ENCODE results near the gene PPP1R7.

PPP1R7 gene

DNA sequence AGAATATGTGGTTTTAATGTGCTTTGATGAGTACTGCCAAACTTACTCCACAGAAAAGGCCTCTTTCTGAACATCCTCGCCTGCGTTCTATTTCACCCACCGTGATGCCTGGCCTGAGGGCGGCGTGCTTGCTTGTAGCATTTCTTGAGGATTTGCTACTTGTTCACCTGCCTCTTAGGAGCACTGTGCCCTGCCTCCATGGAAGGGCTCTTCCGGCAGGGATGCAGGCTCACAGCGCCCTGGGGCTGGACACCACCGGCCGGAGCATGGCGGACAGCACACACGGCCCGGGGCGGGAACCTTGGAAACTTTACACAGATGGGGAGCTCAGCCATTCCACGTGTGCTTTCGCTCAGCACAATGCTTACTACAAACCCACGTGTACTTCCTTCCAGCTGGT lies 75.3 kb downstream of the PPP1R7 start:
- Histone ChIP-seq H3K9me3 (ENCODE audit: control insufficient read depth in 2 of 2, low read length in 2 of 2) (no peaks in the 10 kb centered on the region), H3K4me3 (ENCODE audit: low read length in 2 of 2) (no peak overlapping the region), H3K4me1 (ENCODE audit: control insufficient read depth, insufficient read depth, low read length) (peaks cover 4% of the 10 kb centered on the region), H3K36me3 (ENCODE audit: control insufficient read depth in 2 of 2, insufficient read depth in 2 of 2, low read length in 2 of 2) (peaks cover 41 to 42% of the 10 kb centered on the region in 2 donors), H3K27me3 (ENCODE audit: control insufficient read depth in 1 of 2, insufficient read depth in 2 of 2, low read length in 2 of 2) (no peaks in the 10 kb centered on the region), H3K27ac (ENCODE audit: low read length) (no peak overlapping the region), H3K9ac (ENCODE audit: low read length in 2 of 2) (no peak overlapping the region)

GRCh38 chr2:241225983-241226382 lies 75.7 kb downstream of the PPP1R7 start:
- Histone ChIP-seq H3K36me3 (ENCODE audit: control insufficient read depth in 2 of 2, insufficient read depth in 2 of 2, low read length in 2 of 2) (peaks cover 45 to 46% of the 10 kb centered on the region in 2 donors), H3K27ac (ENCODE audit: low read length) (no peak overlapping the region), H3K4me3 (ENCODE audit: low read length in 2 of 2) (no peak overlapping the region), H3K9ac (ENCODE audit: low read length in 2 of 2) (no peak overlapping the region), H3K4me1 (ENCODE audit: control insufficient read depth, insufficient read depth, low read length) (peaks cover 4% of the 10 kb centered on the region), H3K9me3 (ENCODE audit: control insufficient read depth in 2 of 2, low read length in 2 of 2) (no peaks in the 10 kb centered on the region), H3K27me3 (ENCODE audit: control insufficient read depth in 1 of 2, insufficient read depth in 2 of 2, low read length in 2 of 2) (no peaks in the 10 kb centered on the region)

DNA sequence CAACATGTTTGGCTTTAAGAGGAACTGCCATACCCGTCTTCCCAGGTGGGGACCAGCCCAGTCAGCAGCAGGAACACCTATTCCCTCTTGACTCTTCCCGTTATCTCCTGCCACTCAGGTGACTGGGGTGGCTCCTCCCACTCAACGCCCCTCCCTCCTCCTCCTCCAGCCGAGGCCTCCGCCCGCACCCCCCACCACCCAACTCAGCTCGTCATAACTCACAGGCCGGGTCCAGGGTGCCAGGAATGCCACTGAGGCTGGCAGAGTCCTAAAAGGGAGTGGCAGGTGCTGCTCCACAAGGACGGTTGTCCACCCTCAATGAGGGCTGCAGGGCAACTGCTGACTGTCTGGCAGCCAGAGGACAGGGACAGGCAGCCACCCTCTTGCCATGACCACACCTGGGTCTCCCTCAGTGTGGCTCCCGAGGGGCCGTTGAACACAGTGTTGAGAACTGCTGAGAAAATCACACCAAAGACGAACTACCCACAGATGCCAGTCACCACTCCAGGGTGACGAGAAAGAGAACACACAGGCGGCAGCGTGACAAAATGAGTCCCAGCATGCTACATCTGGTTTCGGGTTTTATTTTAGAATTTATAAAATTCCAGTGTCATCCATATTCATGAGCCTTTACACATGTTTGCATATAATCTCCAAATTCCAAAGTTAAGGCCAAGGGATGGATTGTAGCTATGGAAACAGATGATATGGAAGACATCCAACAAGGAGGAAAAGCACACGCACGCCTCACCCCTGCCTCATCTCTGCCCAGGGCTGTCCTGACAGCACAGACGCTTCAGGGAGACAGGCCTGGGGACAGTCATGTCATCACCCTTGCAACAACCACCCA lies 76.7 kb downstream of the PPP1R7 start:
- H3K27ac ChIP-seq (ENCODE audit: low read length), result no peak overlapping the region
- H3K27me3 ChIP-seq (ENCODE audit: control insufficient read depth in 1 of 2, insufficient read depth in 2 of 2, low read length in 2 of 2), result no peaks in the 10 kb centered on the region
- no peaks in the 10 kb centered on the region for H3K9me3 ChIP-seq (ENCODE audit: control insufficient read depth in 2 of 2, low read length in 2 of 2)
- H3K9ac ChIP-seq (ENCODE audit: low read length in 2 of 2), result no peak overlapping the region
- H3K36me3 ChIP-seq (ENCODE audit: control insufficient read depth in 2 of 2, insufficient read depth in 2 of 2, low read length in 2 of 2), result peaks cover 51 to 54% of the 10 kb centered on the region in 2 donors
- no peak overlapping the region for H3K4me3 ChIP-seq (ENCODE audit: low read length in 2 of 2)
- H3K4me1 ChIP-seq (ENCODE audit: control insufficient read depth, insufficient read depth, low read length), result peaks cover 4% of the 10 kb centered on the region

- Histone ChIP-seq H3K9me3 (ENCODE audit: control insufficient read depth in 2 of 2, low read length in 2 of 2) (no peaks in the 10 kb centered on the region), H3K4me3 (ENCODE audit: low read length in 2 of 2) (no peak overlapping the region), H3K36me3 (ENCODE audit: control insufficient read depth in 2 of 2, insufficient read depth in 2 of 2, low read length in 2 of 2) (peaks cover 51 to 55% of the 10 kb centered on the region in 2 donors), H3K27ac (ENCODE audit: low read length) (no peak overlapping the region), H3K9ac (ENCODE audit: low read length in 2 of 2) (no peak overlapping the region), H3K4me1 (ENCODE audit: control insufficient read depth, insufficient read depth, low read length) (peaks cover 4% of the 10 kb centered on the region), H3K27me3 (ENCODE audit: control insufficient read depth in 1 of 2, insufficient read depth in 2 of 2, low read length in 2 of 2) (no peaks in the 10 kb centered on the region)
Observed at GRCh38 chr2:241227594-241227993, 77.3 kb downstream of the PPP1R7 start.

DNA sequence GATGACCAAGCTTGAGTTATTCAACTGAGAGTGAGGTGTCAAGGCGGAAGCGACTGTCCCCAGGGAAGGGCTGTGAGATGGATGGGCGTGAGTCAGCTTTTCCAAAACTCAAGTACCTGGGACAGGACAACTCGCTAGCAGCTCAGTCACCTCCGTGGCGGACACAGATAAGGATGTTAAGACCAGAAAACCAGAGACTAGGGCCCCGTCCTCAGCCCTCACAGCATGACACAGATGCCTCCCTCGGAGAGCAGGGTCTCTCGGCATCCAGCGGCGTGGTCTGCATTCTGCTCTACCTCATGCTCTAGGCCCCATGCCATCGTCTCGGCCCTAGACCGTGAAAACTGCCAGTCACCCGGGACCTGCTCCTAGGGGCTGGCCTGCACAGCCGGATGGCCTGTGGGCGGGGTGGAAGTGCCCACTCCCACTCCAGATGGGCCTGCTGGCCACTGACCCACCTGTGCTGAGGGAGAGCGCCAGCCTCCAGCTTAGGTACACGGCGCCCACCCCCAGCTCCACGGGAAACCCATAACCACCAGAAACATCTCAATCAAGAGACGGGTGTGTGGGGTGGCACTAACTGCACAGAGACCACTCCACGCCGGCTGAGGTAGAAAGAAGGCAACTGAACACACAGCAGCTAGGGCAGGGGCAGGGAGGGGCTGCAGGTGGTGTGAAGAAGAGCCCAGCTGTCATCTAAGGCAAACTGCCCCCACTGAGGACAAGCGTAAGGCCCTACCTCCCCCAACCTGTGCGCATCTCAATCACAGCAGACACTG lies 78.0 kb downstream of the PPP1R7 start:
- Histone ChIP-seq H3K9me3 (ENCODE audit: control insufficient read depth in 2 of 2, low read length in 2 of 2) (no peaks in the 10 kb centered on the region), H3K9ac (ENCODE audit: low read length in 2 of 2) (no peak overlapping the region), H3K36me3 (ENCODE audit: control insufficient read depth in 2 of 2, insufficient read depth in 2 of 2, low read length in 2 of 2) (peaks cover 51 to 60% of the 10 kb centered on the region in 2 donors), H3K27me3 (ENCODE audit: control insufficient read depth in 1 of 2, insufficient read depth in 2 of 2, low read length in 2 of 2) (no peaks in the 10 kb centered on the region), H3K4me1 (ENCODE audit: control insufficient read depth, insufficient read depth, low read length) (peaks cover 4% of the 10 kb centered on the region), H3K27ac (ENCODE audit: low read length) (no peak overlapping the region), H3K4me3 (ENCODE audit: low read length in 2 of 2) (no peak overlapping the region)

- no peaks in the 10 kb centered on the region for H3K9me3 ChIP-seq (ENCODE audit: control insufficient read depth in 2 of 2, low read length in 2 of 2)
- H3K9ac ChIP-seq (ENCODE audit: low read length in 2 of 2), result no peak overlapping the region
- H3K27ac ChIP-seq (ENCODE audit: low read length), result no peak overlapping the region
- H3K27me3 ChIP-seq (ENCODE audit: control insufficient read depth in 1 of 2, insufficient read depth in 2 of 2, low read length in 2 of 2), result no peaks in the 10 kb centered on the region
- no peak overlapping the region for H3K4me3 ChIP-seq (ENCODE audit: low read length in 2 of 2)
- H3K4me1 ChIP-seq (ENCODE audit: control insufficient read depth, insufficient read depth, low read length), result peaks cover under 1% of the 10 kb centered on the region
- peaks cover 56 to 67% of the 10 kb centered on the region in 2 donors for H3K36me3 ChIP-seq (ENCODE audit: control insufficient read depth in 2 of 2, insufficient read depth in 2 of 2, low read length in 2 of 2)
Observed at GRCh38 chr2:241228860-241229516, 78.7 kb downstream of the PPP1R7 start.

GRCh38 chr2:241229563-241230401 lies 79.5 kb downstream of the PPP1R7 start:
- Histone ChIP-seq H3K27ac (ENCODE audit: low read length) (no peak overlapping the region), H3K9me3 (ENCODE audit: control insufficient read depth in 2 of 2, low read length in 2 of 2) (no peaks in the 10 kb centered on the region), H3K9ac (ENCODE audit: low read length in 2 of 2) (no peak overlapping the region), H3K4me3 (ENCODE audit: low read length in 2 of 2) (no peak overlapping the region), H3K4me1 (ENCODE audit: control insufficient read depth, insufficient read depth, low read length) (no peaks in the 10 kb centered on the region), H3K27me3 (ENCODE audit: control insufficient read depth in 1 of 2, insufficient read depth in 2 of 2, low read length in 2 of 2) (no peaks in the 10 kb centered on the region), H3K36me3 (ENCODE audit: control insufficient read depth in 2 of 2, insufficient read depth in 2 of 2, low read length in 2 of 2) (peaks cover 63 to 75% of the 10 kb centered on the region in 2 donors)

GRCh38 chr2:241230435-241230834 lies 80.2 kb downstream of the PPP1R7 start:
- H3K36me3 ChIP-seq (ENCODE audit: control insufficient read depth in 2 of 2, insufficient read depth in 2 of 2, low read length in 2 of 2), result peaks cover 69 to 80% of the 10 kb centered on the region in 2 donors
- H3K4me1 ChIP-seq (ENCODE audit: control insufficient read depth, insufficient read depth, low read length), result no peaks in the 10 kb centered on the region
- no peaks in the 10 kb centered on the region for H3K27me3 ChIP-seq (ENCODE audit: control insufficient read depth in 1 of 2, insufficient read depth in 2 of 2, low read length in 2 of 2)
- no peak overlapping the region for H3K9ac ChIP-seq (ENCODE audit: low read length in 2 of 2)
- no peak overlapping the region for H3K27ac ChIP-seq (ENCODE audit: low read length)
- no peak overlapping the region for H3K4me3 ChIP-seq (ENCODE audit: low read length in 2 of 2)
- no peaks in the 10 kb centered on the region for H3K9me3 ChIP-seq (ENCODE audit: control insufficient read depth in 2 of 2, low read length in 2 of 2)

- H3K27ac ChIP-seq (ENCODE audit: low read length), result no peak overlapping the region
- H3K27me3 ChIP-seq (ENCODE audit: control insufficient read depth in 1 of 2, insufficient read depth in 2 of 2, low read length in 2 of 2), result no peaks in the 10 kb centered on the region
- no peak overlapping the region for H3K9ac ChIP-seq (ENCODE audit: low read length in 2 of 2)
- H3K4me1 ChIP-seq (ENCODE audit: control insufficient read depth, insufficient read depth, low read length), result no peaks in the 10 kb centered on the region
- peaks cover 75 to 85% of the 10 kb centered on the region in 2 donors for H3K36me3 ChIP-seq (ENCODE audit: control insufficient read depth in 2 of 2, insufficient read depth in 2 of 2, low read length in 2 of 2)
- no peak overlapping the region for H3K4me3 ChIP-seq (ENCODE audit: low read length in 2 of 2)
- H3K9me3 ChIP-seq (ENCODE audit: control insufficient read depth in 2 of 2, low read length in 2 of 2), result no peaks in the 10 kb centered on the region
Observed at GRCh38 chr2:241232736-241233575, 82.7 kb downstream of the PPP1R7 start.

Data from stomach smooth muscle (tissue), 2 donors.